Calu3 (cell line): ENCODE data around the gene TCF7L2. TPM values are rescaled to one million over a fixed set of nuclear protein-coding genes. Genes with fewer than 3 reads are reported as not detected.

Experiments used
- BruUV-seq: library from RNA; stranded (reverse); fragments of 400-500 nt; replicated peaks from 2 replicates; lab custom pipeline; 2021; lab: Mats Ljungman, UMichigan
- CTCF ChIA-PET: fragments of 300-600 bp; sonication (Branson Sonifier 250); formaldehyde crosslinking; loops from one replicate; lab custom pipeline; 2022; ENCODE audit warnings: antibody characterized with exemption; lab: Charles Lee
- DNase-seq: peaks from one replicate; pipeline ENCODE4 v3.0.0; 2022
- H3K27ac Mint-ChIP-seq: one replicate; pipeline ENCODE4 v1.8.0; 2022; ENCODE audit warnings: mixed read lengths; ENCODE audit not compliant: unreplicated experiment
- H3K27me3 Mint-ChIP-seq: one replicate; pipeline ENCODE4 v1.8.0; 2022; ENCODE audit warnings: mixed read lengths; ENCODE audit not compliant: unreplicated experiment
- H3K36me3 Mint-ChIP-seq: one replicate; pipeline ENCODE4 v1.8.0; 2022; ENCODE audit warnings: mild to moderate bottlenecking, moderate library complexity, mixed read lengths; ENCODE audit not compliant: insufficient read depth, unreplicated experiment
- H3K4me1 Mint-ChIP-seq: one replicate; pipeline ENCODE4 v1.8.0; 2022; ENCODE audit warnings: mild to moderate bottlenecking, low read depth, mixed read lengths; ENCODE audit not compliant: unreplicated experiment
- H3K4me3 Mint-ChIP-seq: one replicate; pipeline ENCODE4 v1.8.0; 2022; ENCODE audit warnings: mild to moderate bottlenecking, low read depth, moderate library complexity, mixed read lengths; ENCODE audit not compliant: unreplicated experiment
- H3K9me3 Mint-ChIP-seq: one replicate; pipeline ENCODE4 v1.8.0; 2022; ENCODE audit warnings: low read depth, mixed read lengths; ENCODE audit not compliant: unreplicated experiment
- CTCF ChIP-seq: fragments of 200-600 bp; IDR thresholded peaks from one replicate; pipeline ENCODE4 v1.8.0; 2022; ENCODE audit warnings: antibody characterized with exemption; ENCODE audit not compliant: unreplicated experiment
- intact Hi-C: fragments of 100-400 bp; cut with micrococcal nuclease; formaldehyde crosslinking; loops from one replicate; pipeline ENCODE4 v1.10.0; 2022; ENCODE audit not compliant: unreplicated experiment
- total RNA-seq: library from RNA; stranded (reverse); gene quantifications from 2 replicates; pipeline ENCODE4 v1.2.3, GENCODE V29; 2022

The TCF7L2 gene
- total RNA-seq, 1 experiment from 2014 or later = 36.6 TPM

- CTCF ChIA-PET = no interaction called here
- intact Hi-C loops = no loop called here
- no TSS peak for BruUV-seq
- no peaks in the 10 kb centered on the region for H3K27me3 Mint-ChIP-seq
- H3K9me3 Mint-ChIP-seq = no peaks in the 10 kb centered on the region
- peaks cover 9% of the 10 kb centered on the region for H3K36me3 Mint-ChIP-seq
- H3K4me3 Mint-ChIP-seq = no peak overlapping the region
- TF ChIP-seq CTCF = no peak
- H3K4me1 Mint-ChIP-seq = peaks cover 8% of the 10 kb centered on the region
- no peak overlapping the region for H3K27ac Mint-ChIP-seq
- DNase-seq = no peak
Measured at GRCh38 chr10:113169111-113169510, 219.1 kb downstream of the TCF7L2 start.

- Mint-ChIP-seq H3K27me3 (no peaks in the 10 kb centered on the region), H3K4me1 (peaks cover under 1% of the 10 kb centered on the region), H3K9me3 (no peaks in the 10 kb centered on the region), H3K36me3 (peaks cover 3% of the 10 kb centered on the region), H3K4me3 (no peak overlapping the region), H3K27ac (no peak overlapping the region)
- CTCF ChIA-PET = no interaction called here
- DNase-seq = no peak
- BruUV-seq = no TSS peak
- TF ChIP-seq CTCF = no peak
- intact Hi-C loops = no loop called here
Measured at GRCh38 chr10:113169853-113170460, 219.9 kb downstream of the TCF7L2 start.

GRCh38 chr10:113171662-113172061 lies 221.6 kb downstream of the TCF7L2 start:
- Mint-ChIP-seq H3K4me3 (no peak overlapping the region), H3K9me3 (no peaks in the 10 kb centered on the region), H3K36me3 (peaks cover 3% of the 10 kb centered on the region), H3K27ac (no peak overlapping the region), H3K27me3 (no peaks in the 10 kb centered on the region), H3K4me1 (no peaks in the 10 kb centered on the region)
- BruUV-seq = no TSS peak
- CTCF ChIA-PET = interaction anchor here (0.7 kb wide), 1 partner anchor 18 kb away, joined by 7 read pairs; no protein-coding TSS in a partner anchor
- no peak for TF ChIP-seq CTCF
- no peak for DNase-seq
- intact Hi-C loops = no loop called here

GRCh38 chr10:113175176-113175575 lies 225.1 kb downstream of the TCF7L2 start:
- no peaks in the 10 kb centered on the region for H3K4me1 Mint-ChIP-seq
- CTCF ChIA-PET = no interaction called here
- no peak for DNase-seq
- H3K4me3 Mint-ChIP-seq = no peak overlapping the region
- no peak overlapping the region for H3K27ac Mint-ChIP-seq
- no peaks in the 10 kb centered on the region for H3K36me3 Mint-ChIP-seq
- H3K9me3 Mint-ChIP-seq = no peaks in the 10 kb centered on the region
- BruUV-seq = no TSS peak
- intact Hi-C loops = no loop called here
- no peaks in the 10 kb centered on the region for H3K27me3 Mint-ChIP-seq
- TF ChIP-seq CTCF = no peak
